Mesothelial cell of epicardium (in vitro differentiated cells): ENCODE data around the gene ELOVL7. TPM values are rescaled to one million over a fixed set of nuclear protein-coding genes. Genes with fewer than 3 reads are reported as not detected.

Source experiments
- DNase-seq, 2 experiments: peaks; one replicate each; pipeline ENCODE4 v3.0.0; 2021; ENCODE audit warnings: low spot score in 2 of 2; ENCODE audit not compliant: unreplicated experiment in 2 of 2
- H3K27ac Mint-ChIP-seq: 2 replicates; pipeline ENCODE4 v1.8.0; 2021; ENCODE audit warnings: mixed read lengths
- H3K27me3 Mint-ChIP-seq: 2 replicates; pipeline ENCODE4 v1.8.0; 2021; ENCODE audit warnings: low read depth, mixed read lengths
- H3K36me3 Mint-ChIP-seq: 2 replicates; pipeline ENCODE4 v1.8.0; 2021; ENCODE audit warnings: mixed read lengths
- H3K4me1 Mint-ChIP-seq: 2 replicates; pipeline ENCODE4 v1.8.0; 2021; ENCODE audit warnings: mixed read lengths
- H3K4me3 Mint-ChIP-seq: 2 replicates; pipeline ENCODE4 v1.8.0; 2021; ENCODE audit warnings: mild to moderate bottlenecking, moderate library complexity, mixed read lengths
- H3K9me3 Mint-ChIP-seq: 2 replicates; pipeline ENCODE4 v1.8.0; 2021; ENCODE audit warnings: mixed read lengths
- CTCF ChIP-seq: fragments of 200-600 bp; sonication (generic); IDR thresholded peaks from one replicate; pipeline ENCODE4 v1.5.0; 2021; ENCODE audit warnings: antibody characterized with exemption; ENCODE audit not compliant: unreplicated experiment
- total RNA-seq: library from RNA; stranded (reverse); gene quantifications from 3 replicates; pipeline ENCODE4 v1.2.1, GENCODE V29; 2021

ELOVL7 gene
- total RNA-seq, 1 donor from 2014 or later, result 9.2 TPM

GRCh38 chr5:60810438-60811085 is 33.5 kb downstream of the ELOVL7 start:
- no peak for DNase-seq
- no peak for TF ChIP-seq CTCF
- Mint-ChIP-seq H3K36me3 (peaks cover 3% of the 10 kb centered on the region), H3K4me1 (peaks cover 18% of the 10 kb centered on the region), H3K27me3 (no peaks in the 10 kb centered on the region), H3K4me3 (no peak overlapping the region), H3K9me3 (peaks cover 4% of the 10 kb centered on the region), H3K27ac (peak overlapping the region; percentile 17)

- peaks cover 4% of the 10 kb centered on the region for H3K9me3 Mint-ChIP-seq
- peaks cover 18% of the 10 kb centered on the region for H3K4me1 Mint-ChIP-seq
- peaks cover 3% of the 10 kb centered on the region for H3K36me3 Mint-ChIP-seq
- H3K27ac Mint-ChIP-seq, result peak overlapping the region; percentile 49
- no peaks in the 10 kb centered on the region for H3K27me3 Mint-ChIP-seq
- TF ChIP-seq CTCF, result no peak
- no peak for DNase-seq
- H3K4me3 Mint-ChIP-seq, result no peak overlapping the region
These were observed 34.1 kb downstream of the ELOVL7 start for GRCh38 chr5:60809891-60810425.

GRCh38 chr5:60806591-60807243 is 37.4 kb downstream of the ELOVL7 start:
- peaks cover 3% of the 10 kb centered on the region for H3K36me3 Mint-ChIP-seq
- TF ChIP-seq CTCF, result no peak
- H3K4me1 Mint-ChIP-seq, result peaks cover 18% of the 10 kb centered on the region
- DNase-seq, result no peak
- no peak overlapping the region for H3K27ac Mint-ChIP-seq
- H3K9me3 Mint-ChIP-seq, result peaks cover 4% of the 10 kb centered on the region
- no peaks in the 10 kb centered on the region for H3K27me3 Mint-ChIP-seq
- no peak overlapping the region for H3K4me3 Mint-ChIP-seq

GRCh38 chr5:60805463-60805862 is 38.6 kb downstream of the ELOVL7 start:
- H3K27ac Mint-ChIP-seq, result no peak overlapping the region
- no peaks in the 10 kb centered on the region for H3K27me3 Mint-ChIP-seq
- H3K4me3 Mint-ChIP-seq, result no peak overlapping the region

GRCh38 chr5:60803712-60804111 is 40.4 kb downstream of the ELOVL7 start:
- Mint-ChIP-seq H3K4me3 (no peak overlapping the region), H3K36me3 (peaks cover 3% of the 10 kb centered on the region), H3K27me3 (no peaks in the 10 kb centered on the region), H3K9me3 (peaks cover 2% of the 10 kb centered on the region), H3K27ac (no peak overlapping the region), H3K4me1 (peaks cover 2% of the 10 kb centered on the region)
- TF ChIP-seq CTCF, result no peak
- no peak for DNase-seq

More at GRCh38 chr5:60805463-60805862, 38.6 kb downstream of the ELOVL7 start:
- DNase-seq, result no peak
- Mint-ChIP-seq H3K9me3 (peaks cover 4% of the 10 kb centered on the region), H3K36me3 (peaks cover 3% of the 10 kb centered on the region), H3K4me1 (peaks cover 12% of the 10 kb centered on the region)
- TF ChIP-seq CTCF, result no peak
